ENCODE measurements around the gene CDK16.

Gene CDK16

GRCh38 chrX:47186096-47186740 lies 32.3 kb upstream of the CDK16 start:
- DNase-seq = no peak

- no peak for DNase-seq
Measured at GRCh38 chrX:47187106-47187677, 31.3 kb upstream of the CDK16 start.

- DNase-seq = no peak
Measured at GRCh38 chrX:47189906-47190305, 28.6 kb upstream of the CDK16 start.

- peak; percentile 93 for DNase-seq
Measured at GRCh38 chrX:47190445-47191269, 27.8 kb upstream of the CDK16 start.

- DNase-seq = peak; percentile 72
Measured at GRCh38 chrX:47191331-47191730, 27.1 kb upstream of the CDK16 start.

GRCh38 chrX:47191806-47192401 lies 26.6 kb upstream of the CDK16 start:
- DNase-seq = no peak

GRCh38 chrX:47193475-47194193 lies 24.8 kb upstream of the CDK16 start, which contains the start of gene UBA1:
Gene UBA1 (plus strand): TSS chrX:47193829. CDS start chrX:47198803, 4,974 bp downstream.
- peak; percentile 97 for DNase-seq

GRCh38 chrX:47194194-47194787 lies 24.2 kb upstream of the CDK16 start:
- no peak for DNase-seq

GRCh38 chrX:47196098-47196497 lies 22.4 kb upstream of the CDK16 start:
- no peak for DNase-seq

- DNase-seq = no peak
Measured at GRCh38 chrX:47197526-47197925, 21.0 kb upstream of the CDK16 start.

GRCh38 chrX:47198026-47198686 lies 20.3 kb upstream of the CDK16 start:
- DNase-seq = no peak

- DNase-seq = no peak
Measured at GRCh38 chrX:47198687-47199080, 19.8 kb upstream of the CDK16 start.

- no peak for DNase-seq
Measured at GRCh38 chrX:47199286-47199685, 19.2 kb upstream of the CDK16 start.

GRCh38 chrX:47200385-47201150 lies 17.9 kb upstream of the CDK16 start:
- DNase-seq = no peak

GRCh38 chrX:47201345-47201944 lies 17.0 kb upstream of the CDK16 start:
- no peak for DNase-seq

- DNase-seq = no peak
Measured at GRCh38 chrX:47202316-47202715, 16.2 kb upstream of the CDK16 start.

GRCh38 chrX:47202877-47203276 lies 15.6 kb upstream of the CDK16 start:
- no peak for DNase-seq

- peak; percentile 2 for DNase-seq
Measured at GRCh38 chrX:47204970-47205369, 13.5 kb upstream of the CDK16 start.

GRCh38 chrX:47206316-47206715 lies 12.2 kb upstream of the CDK16 start:
- no peak for DNase-seq

GRCh38 chrX:47208108-47208507 lies 10.4 kb upstream of the CDK16 start:
- no peak for DNase-seq

Data from NCI-H345 (cell line).